K562 (cell line): ENCODE measurements around the gene RBMS1.

Source experiments
- ETV6 ChIP-seq, 3 experiments: fragments of 150-350 bp in 1 of 3; sonication (generic) in 1 of 3; formaldehyde crosslinking in 1 of 3; IDR thresholded peaks; 2 replicates each; pipeline versions ENCODE4 v1.6.1 to v1.8.0; 2014 to 2022; ENCODE audit warnings: borderline replicate concordance in 2 of 3, low read depth in 2 of 3, antibody characterized with exemption in 1 of 3, low read length in 1 of 3, mild to moderate bottlenecking in 1 of 3, missing genetic modification reagents in 1 of 3
- EZH2 ChIP-seq: IDR thresholded peaks from 2 replicates; pipeline ENCODE4 v1.6.1; 2012; ENCODE audit warnings: low read depth, mild to moderate bottlenecking, inconsistent platforms, low read length, borderline replicate concordance
- NFYB ChIP-seq: IDR thresholded peaks from 2 replicates; pipeline ENCODE4 v1.6.1; 2011; ENCODE audit warnings: mild to moderate bottlenecking, moderate library complexity; ENCODE audit not compliant: insufficient read length; ENCODE audit errors: extremely low read depth
- U2AF1 ChIP-seq: fragments of 200-400 bp; formaldehyde crosslinking; optimal IDR thresholded peaks from 2 replicates; pipeline ENCODE3; 2017; ENCODE audit warnings: mild to moderate bottlenecking, low read depth, low read length, moderate library complexity

DNA sequence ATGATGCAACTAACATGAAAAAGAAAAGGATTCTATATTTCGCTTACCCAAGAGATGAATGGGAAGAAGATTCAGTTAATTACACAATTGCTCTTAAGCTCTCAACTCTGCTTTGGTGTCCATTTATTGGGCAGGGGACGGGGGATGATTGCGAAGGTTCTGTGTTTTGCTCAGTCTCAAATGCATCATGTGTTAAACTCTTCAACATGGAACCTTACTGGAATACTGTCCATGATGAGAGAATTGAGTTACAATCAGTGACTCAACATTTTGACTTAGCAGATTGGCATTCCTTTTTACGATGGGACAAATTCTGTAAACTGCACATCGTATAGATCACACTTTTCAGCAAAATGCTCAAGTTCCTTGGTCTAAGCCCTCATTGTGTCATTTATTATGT, 135.6 kb downstream of the RBMS1 start:
- no peak for TF ChIP-seq ETV6 (IDR thresholded peaks at IDR 0.05; ENCODE audit: borderline replicate concordance in 1 of 2, low read depth in 2 of 2, low read length in 1 of 2)
- no peak for TF ChIP-seq ETV6 (CRISPR knock-in tag; IDR thresholded peaks at IDR 0.05; ENCODE audit: borderline replicate concordance)
- no peak for TF ChIP-seq NFYB
- no peak for TF ChIP-seq EZH2
- TF ChIP-seq U2AF1: no peak
